SU-DHL-6 (cell line): ENCODE measurements around the gene RFC2.

Experiments used
- H2AFZ ChIP-seq: fragments of 200-600 bp; sonication (generic); 2 replicates; pipeline ENCODE4 v1.6.1; 2014; ENCODE audit warnings: low read depth, mild to moderate bottlenecking, moderate library complexity, mixed read lengths, antibody characterized with exemption, low read length; ENCODE audit not compliant: severe bottlenecking
- H3F3A ChIP-seq: fragments of 200-600 bp; shearing (Covaris generic); 2 replicates; pipeline ENCODE4 v1.6.0; 2016; ENCODE audit warnings: antibody characterized with exemption, mild to moderate bottlenecking; ENCODE audit not compliant: insufficient read depth
- H3K27ac ChIP-seq: fragments of 200-600 bp; sonication (generic); 2 replicates; pipeline ENCODE4 v1.5.1; 2016; ENCODE audit warnings: low read depth, mild to moderate bottlenecking, low read length, moderate library complexity, mixed read lengths
- H3K27me3 ChIP-seq: fragments of 200-600 bp; sonication (generic), shearing (Covaris generic); 2 replicates; pipeline ENCODE4 v1.6.0; 2014; ENCODE audit warnings: mild to moderate bottlenecking, low read length
- H3K36me3 ChIP-seq: fragments of 200-600 bp; sonication (generic); 2 replicates; pipeline ENCODE4 v1.6.1; 2014; ENCODE audit warnings: mild to moderate bottlenecking, low read length, mixed read lengths
- H3K4me2 ChIP-seq: fragments of 300-600, 200-600 bp; shearing (Covaris generic), sonication (generic); 2 replicates; pipeline ENCODE4 v1.6.0; 2014; ENCODE audit warnings: low read length, low read depth, mild to moderate bottlenecking; ENCODE audit not compliant: poor library complexity, severe bottlenecking
- H3K4me3 ChIP-seq: fragments of 200-600 bp; sonication (generic); 2 replicates; pipeline ENCODE4 v1.5.1; 2014; ENCODE audit warnings: antibody characterized with exemption, low read length, mild to moderate bottlenecking, mixed read lengths; ENCODE audit not compliant: insufficient read depth, poor library complexity, severe bottlenecking
- H3K79me2 ChIP-seq: fragments of 200-600 bp; sonication (generic); 2 replicates; pipeline ENCODE4 v1.6.1; 2014; ENCODE audit warnings: mild to moderate bottlenecking, low read length, moderate library complexity; ENCODE audit not compliant: insufficient read depth
- H3K9ac ChIP-seq: fragments of 200-600 bp; sonication (generic); 2 replicates; pipeline ENCODE4 v1.7.0; 2014; ENCODE audit warnings: mild to moderate bottlenecking, low read length
- H3K9me2 ChIP-seq: fragments of 200-600 bp; sonication (generic); replicated peaks from 2 replicates; pipeline ENCODE4 v1.6.1; 2014; ENCODE audit warnings: low read length; ENCODE audit not compliant: insufficient read depth
- H3K9me3 ChIP-seq: fragments of 200-600 bp; sonication (generic); 2 replicates; pipeline ENCODE4 v1.6.1; 2014; ENCODE audit warnings: low read length, mixed read lengths; ENCODE audit not compliant: insufficient read depth
- H4K20me1 ChIP-seq: fragments of 200-600 bp; sonication (generic); 2 replicates; pipeline ENCODE4 v1.6.1; 2014; ENCODE audit warnings: low read depth, mild to moderate bottlenecking, antibody characterized with exemption, low read length, moderate library complexity, mixed read lengths
- EZH2phosphoT487 ChIP-seq: fragments of 200-600 bp; sonication (generic), shearing (Covaris generic); conservative IDR thresholded peaks from 2 replicates; pipeline ENCODE4 v1.6.1; 2018; ENCODE audit warnings: mild to moderate bottlenecking, antibody characterized with exemption, low read length, moderate library complexity, mixed read lengths
- TF ChIP-seq, protein P1 (sequence below): fragments of 200-600 bp; sonication (generic); IDR thresholded peaks from one replicate; pipeline ENCODE4 v1.5.1; 2017; ENCODE audit warnings: antibody characterized with exemption, mild to moderate bottlenecking, low read length, moderate library complexity; ENCODE audit not compliant: insufficient read depth, poor library complexity, severe bottlenecking

Gene RFC2

GRCh38 chr7:74194686-74195085 is 59.5 kb downstream of the RFC2 start:
- no peaks in the 10 kb centered on the region for H3K27me3 ChIP-seq
- peaks cover 13% of the 10 kb centered on the region; the same call in 1 of the 2 replicates for H4K20me1 ChIP-seq
- TF ChIP-seq, protein P1, sequence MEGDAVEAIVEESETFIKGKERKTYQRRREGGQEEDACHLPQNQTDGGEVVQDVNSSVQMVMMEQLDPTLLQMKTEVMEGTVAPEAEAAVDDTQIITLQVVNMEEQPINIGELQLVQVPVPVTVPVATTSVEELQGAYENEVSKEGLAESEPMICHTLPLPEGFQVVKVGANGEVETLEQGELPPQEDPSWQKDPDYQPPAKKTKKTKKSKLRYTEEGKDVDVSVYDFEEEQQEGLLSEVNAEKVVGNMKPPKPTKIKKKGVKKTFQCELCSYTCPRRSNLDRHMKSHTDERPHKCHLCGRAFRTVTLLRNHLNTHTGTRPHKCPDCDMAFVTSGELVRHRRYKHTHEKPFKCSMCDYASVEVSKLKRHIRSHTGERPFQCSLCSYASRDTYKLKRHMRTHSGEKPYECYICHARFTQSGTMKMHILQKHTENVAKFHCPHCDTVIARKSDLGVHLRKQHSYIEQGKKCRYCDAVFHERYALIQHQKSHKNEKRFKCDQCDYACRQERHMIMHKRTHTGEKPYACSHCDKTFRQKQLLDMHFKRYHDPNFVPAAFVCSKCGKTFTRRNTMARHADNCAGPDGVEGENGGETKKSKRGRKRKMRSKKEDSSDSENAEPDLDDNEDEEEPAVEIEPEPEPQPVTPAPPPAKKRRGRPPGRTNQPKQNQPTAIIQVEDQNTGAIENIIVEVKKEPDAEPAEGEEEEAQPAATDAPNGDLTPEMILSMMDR = no peak
- no peak for TF ChIP-seq EZH2phosphoT487
- no peak overlapping the region for H2AFZ ChIP-seq
- no peaks in the 10 kb centered on the region for H3K9me2 ChIP-seq
- H3K36me3 ChIP-seq = peaks cover 33% of the 10 kb centered on the region
- H3K79me2 ChIP-seq = peaks cover 9% of the 10 kb centered on the region; the same call in 1 of the 2 replicates
- H3F3A ChIP-seq = no peaks in the 10 kb centered on the region; the same call in 1 of the 2 replicates
- no peak overlapping the region for H3K4me3 ChIP-seq
- no peak overlapping the region for H3K9ac ChIP-seq
- H3K4me2 ChIP-seq = no peak overlapping the region
- H3K27ac ChIP-seq = no peak overlapping the region
- H3K9me3 ChIP-seq = no peaks in the 10 kb centered on the region

DNA sequence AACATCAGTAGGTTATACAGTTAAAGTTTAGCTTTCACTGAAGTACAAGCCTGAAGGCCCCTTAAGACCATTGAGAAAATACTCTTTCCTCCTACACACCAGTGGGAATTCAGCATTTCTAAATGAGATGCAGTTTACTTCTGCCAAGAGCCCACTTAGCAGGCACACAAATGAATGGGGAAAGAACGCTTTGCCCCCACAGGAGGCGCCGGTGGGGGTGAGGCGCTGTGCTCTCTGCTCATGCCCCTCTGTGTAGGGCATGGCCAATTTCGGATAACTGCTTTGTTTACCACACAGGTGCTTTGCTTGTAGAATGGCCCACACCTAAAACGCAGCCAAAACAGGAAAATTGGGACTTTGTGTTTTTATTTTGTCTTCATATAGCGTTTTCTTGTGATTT is 60.3 kb downstream of the RFC2 start:
- Histone ChIP-seq H3F3A (no peaks in the 10 kb centered on the region; the same call in 1 of the 2 replicates), H4K20me1 (peaks cover 15% of the 10 kb centered on the region; the same call in 1 of the 2 replicates), H3K4me3 (no peak overlapping the region), H3K36me3 (peaks cover 41% of the 10 kb centered on the region), H3K9ac (no peak overlapping the region), H2AFZ (no peak overlapping the region), H3K9me3 (no peaks in the 10 kb centered on the region), H3K27me3 (no peaks in the 10 kb centered on the region), H3K9me2 (no peaks in the 10 kb centered on the region), H3K79me2 (peaks cover 13% of the 10 kb centered on the region), H3K4me2 (no peak overlapping the region), H3K27ac (no peak overlapping the region)
- no peak for TF ChIP-seq EZH2phosphoT487
- TF ChIP-seq, protein P1 = no peak

- no peaks in the 10 kb centered on the region for H3K9me2 ChIP-seq
- no peak overlapping the region for H3K4me2 ChIP-seq
- H3K36me3 ChIP-seq = peaks cover 50% of the 10 kb centered on the region
- H3K27me3 ChIP-seq = no peaks in the 10 kb centered on the region
- H3K27ac ChIP-seq = no peak overlapping the region
- H3K9me3 ChIP-seq = no peaks in the 10 kb centered on the region
- H3K79me2 ChIP-seq = peaks cover 22% of the 10 kb centered on the region
- no peak for TF ChIP-seq EZH2phosphoT487
- TF ChIP-seq, protein P1 = no peak
- peaks cover 24% of the 10 kb centered on the region; the same call in 1 of the 2 replicates for H4K20me1 ChIP-seq
- H3K4me3 ChIP-seq = no peak overlapping the region
- no peak overlapping the region for H2AFZ ChIP-seq
- H3K9ac ChIP-seq = no peak overlapping the region
- no peaks in the 10 kb centered on the region; the same call in 1 of the 2 replicates for H3F3A ChIP-seq
These were observed 61.1 kb downstream of the RFC2 start for GRCh38 chr7:74193054-74193453.
